Measurements from ENCODE around the gene SLC4A7. TPM values are rescaled to one million over a fixed set of nuclear protein-coding genes. Genes with fewer than 3 reads are reported as not detected.

The SLC4A7 gene
- polyA plus RNA-seq, 1 donor (not counting 4 experiments of a cell fraction or from before 2014, with no cell fraction given): 28.5 TPM

GRCh38 chr3:27354161-27354560 is 130.0 kb downstream of the SLC4A7 start:
- no peak overlapping the region for H3K4me3 ChIP-seq (ENCODE audit: control insufficient read depth in 2 of 3, extremely low read depth in 1 of 3, insufficient read depth in 2 of 3, low read depth in 1 of 3, low read length in 3 of 3)
- no peaks in the 10 kb centered on the region for H3K9me3 ChIP-seq (ENCODE audit: control insufficient read depth, low read depth, low read length)
- H3K4me2 ChIP-seq (ENCODE audit: control insufficient read depth, extremely low read depth, insufficient read depth, low read depth, low read length): peak overlapping the region; percentile 3
- no peaks in the 10 kb centered on the region for H4K20me1 ChIP-seq (ENCODE audit: control insufficient read depth, extremely low read depth, insufficient read depth, low read length)
- no peaks in the 10 kb centered on the region for H3K79me2 ChIP-seq (ENCODE audit: control insufficient read depth, insufficient read depth, low read length)
- no peak overlapping the region for H3K9ac ChIP-seq (ENCODE audit: control insufficient read depth, extremely low read depth, insufficient read depth, low read length)
- H2AFZ ChIP-seq (ENCODE audit: control insufficient read depth, low read length): peak overlapping the region; percentile 7
- H3K4me1 ChIP-seq (ENCODE audit: control insufficient read depth, extremely low read depth, insufficient read depth, low read length): peaks cover 23% of the 10 kb centered on the region
- H3K27me3 ChIP-seq (ENCODE audit: control insufficient read depth, extremely low read depth, insufficient read depth, low read length): no peaks in the 10 kb centered on the region
- no peaks in the 10 kb centered on the region for H3K9me1 ChIP-seq (ENCODE audit: control insufficient read depth, extremely low read depth, insufficient read depth, low read length)
- no peak for DNase-seq (ENCODE audit: low read depth, low spot score)
- no peaks in the 10 kb centered on the region for H3K36me3 ChIP-seq (ENCODE audit: control insufficient read depth in 2 of 2, extremely low read depth in 1 of 2, insufficient read depth in 2 of 2, low read length in 2 of 2)
- FAIRE-seq: no peak
- TF ChIP-seq EZH2 (IDR thresholded peaks at IDR 0.05; ENCODE audit: low read length) (no peak), CTCF (optimal IDR thresholded peaks at IDR 0.05 in 1 of 3, IDR thresholded peaks at IDR 0.05 in 1 of 3, conservative IDR thresholded peaks at IDR 0.05 in 1 of 3; ENCODE audit: extremely low read depth in 1 of 3, insufficient read depth in 2 of 3, low read length in 3 of 3) (no peak)
- H3K27ac ChIP-seq (ENCODE audit: control insufficient read depth, insufficient read depth, low read length): no peak overlapping the region
- dilution Hi-C loops (cut with MboI; ENCODE audit: extremely low pct_ligation_motif_present, low sequenced_read_pairs): no loop called here

GRCh38 chr3:27353221-27353620 is 131.0 kb downstream of the SLC4A7 start:
- TF ChIP-seq CTCF (optimal IDR thresholded peaks at IDR 0.05 in 1 of 3, IDR thresholded peaks at IDR 0.05 in 1 of 3, conservative IDR thresholded peaks at IDR 0.05 in 1 of 3; ENCODE audit: extremely low read depth in 1 of 3, insufficient read depth in 2 of 3, low read length in 3 of 3): no peak
- H3K36me3 ChIP-seq (ENCODE audit: control insufficient read depth in 2 of 2, extremely low read depth in 1 of 2, insufficient read depth in 2 of 2, low read length in 2 of 2): no peaks in the 10 kb centered on the region
- H3K9ac ChIP-seq (ENCODE audit: control insufficient read depth, extremely low read depth, insufficient read depth, low read length): no peak overlapping the region
- H2AFZ ChIP-seq (ENCODE audit: control insufficient read depth, low read length): no peak overlapping the region
- no peaks in the 10 kb centered on the region for H3K27me3 ChIP-seq (ENCODE audit: control insufficient read depth, extremely low read depth, insufficient read depth, low read length)
- no peaks in the 10 kb centered on the region for H3K79me2 ChIP-seq (ENCODE audit: control insufficient read depth, insufficient read depth, low read length)
- no peaks in the 10 kb centered on the region for H4K20me1 ChIP-seq (ENCODE audit: control insufficient read depth, extremely low read depth, insufficient read depth, low read length)
- no peaks in the 10 kb centered on the region for H3K9me3 ChIP-seq (ENCODE audit: control insufficient read depth, low read depth, low read length)
- H3K4me2 ChIP-seq (ENCODE audit: control insufficient read depth, extremely low read depth, insufficient read depth, low read depth, low read length): peak overlapping the region; percentile 27
- dilution Hi-C loops (cut with MboI; ENCODE audit: extremely low pct_ligation_motif_present, low sequenced_read_pairs): no loop called here
- no peaks in the 10 kb centered on the region for H3K9me1 ChIP-seq (ENCODE audit: control insufficient read depth, extremely low read depth, insufficient read depth, low read length)
- DNase-seq (ENCODE audit: low read depth, low spot score) (no peak), FAIRE-seq (no peak)
- no peak overlapping the region for H3K4me3 ChIP-seq (ENCODE audit: control insufficient read depth in 2 of 3, extremely low read depth in 1 of 3, insufficient read depth in 2 of 3, low read depth in 1 of 3, low read length in 3 of 3)
- peaks cover 25% of the 10 kb centered on the region for H3K4me1 ChIP-seq (ENCODE audit: control insufficient read depth, extremely low read depth, insufficient read depth, low read length)
- H3K27ac ChIP-seq (ENCODE audit: control insufficient read depth, insufficient read depth, low read length): no peak overlapping the region

Measured in keratinocyte (primary cell).